Measurements from ENCODE around the gene CPNE9. TPM values are rescaled to one million over a fixed set of nuclear protein-coding genes. Genes with fewer than 3 reads are reported as not detected.

Gene CPNE9
- total RNA-seq, 1 donor from 2014 or later, result not detected

DNA sequence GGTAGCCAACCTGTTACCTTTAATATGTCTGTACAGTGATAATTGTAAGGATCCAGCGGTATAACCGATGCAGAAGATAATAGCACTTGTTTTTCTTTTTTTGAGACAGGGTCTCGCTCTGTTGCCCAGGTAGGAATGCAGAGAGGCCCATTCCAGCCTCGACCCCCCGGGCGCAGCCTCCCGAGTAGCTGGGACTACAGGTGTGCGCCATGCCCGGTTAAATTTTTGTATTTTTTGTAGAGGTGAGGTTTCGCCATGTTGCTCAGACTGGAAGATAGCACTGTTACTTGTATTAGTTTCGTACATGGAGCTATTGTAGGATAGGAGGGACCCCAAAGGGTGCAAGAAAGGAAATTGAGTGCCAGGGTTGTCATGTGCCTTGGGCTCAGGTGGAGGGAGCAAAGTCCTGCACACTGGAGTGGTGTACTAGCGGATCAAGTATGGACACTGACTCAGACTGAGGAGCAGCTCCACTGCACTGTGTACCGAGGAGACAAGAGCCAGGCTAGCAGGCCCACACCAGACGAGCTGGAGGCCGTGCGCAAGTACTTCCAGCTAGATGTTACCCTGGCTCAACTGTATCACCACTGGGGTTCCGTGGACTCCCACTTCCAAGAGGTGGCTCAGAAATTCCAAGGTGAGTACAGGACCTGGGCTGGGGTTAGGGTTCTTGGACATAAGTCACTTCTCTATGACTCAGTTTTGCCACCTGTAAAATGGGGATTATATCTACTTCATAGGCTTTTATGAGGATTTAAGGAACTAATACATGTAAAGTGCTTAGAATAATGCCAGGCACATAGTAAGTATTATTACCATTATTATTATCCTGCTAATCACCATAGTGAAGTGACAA is 47.2 kb downstream of the CPNE9 start:
- peak overlapping the region; percentile 91 for H3K4me3 Mint-ChIP-seq
- no peaks in the 10 kb centered on the region for H3K9me3 Mint-ChIP-seq
- peaks cover 70% of the 10 kb centered on the region for H3K36me3 Mint-ChIP-seq (ENCODE audit: low read depth)
- peaks cover 53% of the 10 kb centered on the region for H3K4me1 Mint-ChIP-seq
- DNase-seq, result peak; percentile 72
- no peaks in the 10 kb centered on the region for H3K27me3 Mint-ChIP-seq
- H3K27ac Mint-ChIP-seq, result peak overlapping the region; percentile 96
- intact Hi-C loops (cut with micrococcal nuclease), result loop anchor here (1.0 to 2.0 kb wide), 5 partner anchors 19 to 182 kb away; partner anchors contain the start of genes BRPF1 and CAMK1

DNA sequence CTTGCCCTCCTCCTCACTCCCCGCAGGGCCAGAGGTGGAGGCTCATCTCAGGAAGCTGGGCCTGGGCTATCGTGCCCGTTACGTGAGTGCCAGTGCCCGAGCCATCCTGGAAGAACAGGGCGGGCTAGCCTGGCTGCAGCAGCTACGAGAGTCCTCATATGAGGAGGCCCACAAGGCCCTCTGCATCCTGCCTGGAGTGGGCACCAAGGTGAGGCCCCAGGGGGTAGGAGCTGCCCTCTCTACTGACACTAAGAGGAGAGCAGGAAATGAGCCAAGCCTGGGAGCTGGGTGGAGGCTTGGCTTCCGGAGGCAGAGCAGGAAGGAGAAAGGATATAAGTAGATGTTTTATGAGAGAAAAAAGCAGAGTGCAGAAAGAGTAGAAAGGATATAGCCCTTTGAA is 51.0 kb downstream of the CPNE9 start:
- intact Hi-C loops (cut with micrococcal nuclease), result no loop called here
- H3K9me3 Mint-ChIP-seq, result no peaks in the 10 kb centered on the region
- peak overlapping the region; percentile 73 for H3K4me3 Mint-ChIP-seq
- DNase-seq, result peak; percentile 69
- H3K4me1 Mint-ChIP-seq, result peaks cover 34% of the 10 kb centered on the region
- peaks cover 65% of the 10 kb centered on the region for H3K36me3 Mint-ChIP-seq (ENCODE audit: low read depth)
- H3K27ac Mint-ChIP-seq, result peak overlapping the region; percentile 86
- no peaks in the 10 kb centered on the region for H3K27me3 Mint-ChIP-seq

- no peaks in the 10 kb centered on the region for H3K9me3 Mint-ChIP-seq
- DNase-seq, result no peak
- no peak overlapping the region for H3K27ac Mint-ChIP-seq
- no peaks in the 10 kb centered on the region for H3K27me3 Mint-ChIP-seq
- H3K4me1 Mint-ChIP-seq, result peaks cover 14% of the 10 kb centered on the region
- H3K4me3 Mint-ChIP-seq, result no peak overlapping the region
- intact Hi-C loops (cut with micrococcal nuclease), result no loop called here
- H3K36me3 Mint-ChIP-seq (ENCODE audit: low read depth), result peaks cover 70% of the 10 kb centered on the region
These were observed 53.8 kb downstream of the CPNE9 start for GRCh38 chr3:9757427-9757826.

GRCh38 chr3:9760779-9761505 is 57.3 kb downstream of the CPNE9 start:
- no peak for DNase-seq
- peaks cover 62% of the 10 kb centered on the region for H3K36me3 Mint-ChIP-seq (ENCODE audit: low read depth)
- H3K4me3 Mint-ChIP-seq, result no peak overlapping the region
- H3K9me3 Mint-ChIP-seq, result no peaks in the 10 kb centered on the region
- no peaks in the 10 kb centered on the region for H3K27me3 Mint-ChIP-seq
- intact Hi-C loops (cut with micrococcal nuclease), result no loop called here
- H3K4me1 Mint-ChIP-seq, result peaks cover 2% of the 10 kb centered on the region
- H3K27ac Mint-ChIP-seq, result no peak overlapping the region

GRCh38 chr3:9761919-9762318 is 58.3 kb downstream of the CPNE9 start:
- Mint-ChIP-seq H3K27ac (no peak overlapping the region), H3K36me3 (ENCODE audit: low read depth) (peaks cover 57% of the 10 kb centered on the region), H3K9me3 (no peaks in the 10 kb centered on the region), H3K4me1 (peaks cover 4% of the 10 kb centered on the region), H3K4me3 (no peak overlapping the region), H3K27me3 (no peaks in the 10 kb centered on the region)
- no peak for DNase-seq
- intact Hi-C loops (cut with micrococcal nuclease), result no loop called here

DNA sequence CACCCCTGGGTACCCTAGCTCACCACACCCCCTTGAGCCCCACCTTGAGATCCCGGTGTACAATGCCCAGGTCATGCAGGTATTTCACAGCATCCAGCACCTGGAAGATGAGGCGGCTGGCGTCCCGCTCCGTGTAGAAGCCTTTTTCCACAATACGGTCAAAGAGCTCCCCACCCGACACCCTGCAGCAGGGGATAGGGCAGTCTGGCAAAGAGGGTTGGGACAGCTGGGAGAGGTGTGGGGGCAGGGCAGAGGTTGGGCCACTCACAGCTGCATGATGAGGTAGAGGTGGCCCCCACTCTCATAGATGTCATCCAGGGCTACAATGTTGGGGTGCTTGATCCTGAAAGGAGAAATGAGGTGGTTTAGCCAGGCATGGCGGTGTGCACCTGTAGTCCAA is 59.2 kb downstream of the CPNE9 start:
- no peaks in the 10 kb centered on the region for H3K27me3 Mint-ChIP-seq
- H3K36me3 Mint-ChIP-seq (ENCODE audit: low read depth), result peaks cover 60% of the 10 kb centered on the region
- no peaks in the 10 kb centered on the region for H3K9me3 Mint-ChIP-seq
- no peak overlapping the region for H3K4me3 Mint-ChIP-seq
- intact Hi-C loops (cut with micrococcal nuclease), result no loop called here
- DNase-seq, result no peak
- peaks cover 12% of the 10 kb centered on the region for H3K4me1 Mint-ChIP-seq
- no peak overlapping the region for H3K27ac Mint-ChIP-seq

- H3K4me3 Mint-ChIP-seq, result no peak overlapping the region
- H3K9me3 Mint-ChIP-seq, result no peaks in the 10 kb centered on the region
- H3K4me1 Mint-ChIP-seq, result peaks cover 37% of the 10 kb centered on the region
- no peak for DNase-seq
- H3K27me3 Mint-ChIP-seq, result no peaks in the 10 kb centered on the region
- intact Hi-C loops (cut with micrococcal nuclease), result no loop called here
- no peak overlapping the region for H3K27ac Mint-ChIP-seq
- H3K36me3 Mint-ChIP-seq (ENCODE audit: low read depth), result peaks cover 45% of the 10 kb centered on the region
These were observed 62.2 kb downstream of the CPNE9 start for GRCh38 chr3:9765865-9766264.

- Mint-ChIP-seq H3K4me1 (peaks cover 40% of the 10 kb centered on the region), H3K4me3 (peak overlapping the region; percentile 82), H3K27ac (peak overlapping the region; percentile 42), H3K27me3 (no peaks in the 10 kb centered on the region), H3K36me3 (ENCODE audit: low read depth) (peaks cover 35% of the 10 kb centered on the region), H3K9me3 (no peaks in the 10 kb centered on the region)
- DNase-seq, result no peak
- intact Hi-C loops (cut with micrococcal nuclease), result no loop called here
These were observed 63.8 kb downstream of the CPNE9 start for GRCh38 chr3:9767418-9767817.

DNA sequence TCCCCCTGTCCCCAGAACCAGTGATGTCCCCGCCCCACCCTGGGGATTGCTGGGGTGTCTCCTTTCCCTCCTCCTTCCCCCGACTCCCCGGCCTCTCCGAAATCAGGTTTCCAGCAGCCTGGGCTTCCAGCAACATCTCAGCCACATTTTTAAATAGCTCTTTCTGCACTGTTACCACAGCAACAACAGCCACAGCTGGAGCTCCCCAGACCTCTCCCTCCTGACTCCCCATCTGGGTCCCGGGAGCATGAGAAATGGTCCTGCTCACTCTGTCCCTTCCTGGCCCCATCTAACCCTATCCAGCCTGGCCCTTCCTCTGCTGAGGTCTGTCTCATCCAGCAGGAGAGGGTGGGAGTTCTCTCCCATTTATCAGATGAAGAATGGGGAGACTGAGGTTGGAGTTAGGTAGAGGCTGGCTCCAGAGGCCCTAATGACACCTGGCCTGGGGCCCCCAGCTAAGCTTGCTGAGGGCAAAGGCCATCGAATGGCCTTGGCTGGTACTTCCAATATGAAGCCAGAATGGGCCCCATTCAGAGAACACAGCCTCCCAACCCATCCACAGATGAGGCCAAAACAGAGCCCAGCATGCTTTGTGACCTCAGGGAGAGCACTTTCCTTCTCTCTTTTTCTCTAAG is 64.6 kb downstream of the CPNE9 start:
- no peaks in the 10 kb centered on the region for H3K9me3 Mint-ChIP-seq
- intact Hi-C loops (cut with micrococcal nuclease), result loop anchor here (2.0 kb wide), 1 partner anchor 35 kb away; no protein-coding TSS in a partner anchor
- peaks cover 30% of the 10 kb centered on the region for H3K36me3 Mint-ChIP-seq (ENCODE audit: low read depth)
- H3K27ac Mint-ChIP-seq, result peak overlapping the region; percentile 75
- no peaks in the 10 kb centered on the region for H3K27me3 Mint-ChIP-seq
- peak overlapping the region; percentile 82 for H3K4me3 Mint-ChIP-seq
- peaks cover 43% of the 10 kb centered on the region for H3K4me1 Mint-ChIP-seq
- DNase-seq, result no peak

DNA sequence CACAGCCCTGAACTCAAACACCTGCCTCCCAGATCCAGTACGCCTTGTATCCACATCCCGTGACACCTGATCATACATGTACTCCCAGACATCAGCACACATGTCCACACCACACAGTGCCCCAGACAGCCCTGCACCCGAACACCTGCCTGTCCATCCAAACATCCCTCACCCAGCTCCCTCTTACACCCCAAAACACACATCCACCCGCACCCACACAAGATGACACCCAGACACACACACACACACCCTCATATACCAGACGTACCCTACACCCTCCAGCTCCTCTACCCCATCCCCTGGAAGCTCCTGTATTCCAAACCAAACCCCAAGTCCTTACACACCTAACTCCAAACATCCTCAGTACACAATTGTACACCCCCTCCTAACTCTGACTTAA is 65.4 kb downstream of the CPNE9 start:
- H3K27ac Mint-ChIP-seq, result peak overlapping the region; percentile 58
- intact Hi-C loops (cut with micrococcal nuclease), result loop anchor here (1.0 to 2.0 kb wide), 3 partner anchors 19 to 36 kb away; partner anchors contain the start of gene ARPC4
- H3K4me1 Mint-ChIP-seq, result peaks cover 43% of the 10 kb centered on the region
- no peaks in the 10 kb centered on the region for H3K27me3 Mint-ChIP-seq
- no peaks in the 10 kb centered on the region for H3K9me3 Mint-ChIP-seq
- DNase-seq, result no peak
- peak overlapping the region; percentile 82 for H3K4me3 Mint-ChIP-seq
- H3K36me3 Mint-ChIP-seq (ENCODE audit: low read depth), result peaks cover 29% of the 10 kb centered on the region

DNA sequence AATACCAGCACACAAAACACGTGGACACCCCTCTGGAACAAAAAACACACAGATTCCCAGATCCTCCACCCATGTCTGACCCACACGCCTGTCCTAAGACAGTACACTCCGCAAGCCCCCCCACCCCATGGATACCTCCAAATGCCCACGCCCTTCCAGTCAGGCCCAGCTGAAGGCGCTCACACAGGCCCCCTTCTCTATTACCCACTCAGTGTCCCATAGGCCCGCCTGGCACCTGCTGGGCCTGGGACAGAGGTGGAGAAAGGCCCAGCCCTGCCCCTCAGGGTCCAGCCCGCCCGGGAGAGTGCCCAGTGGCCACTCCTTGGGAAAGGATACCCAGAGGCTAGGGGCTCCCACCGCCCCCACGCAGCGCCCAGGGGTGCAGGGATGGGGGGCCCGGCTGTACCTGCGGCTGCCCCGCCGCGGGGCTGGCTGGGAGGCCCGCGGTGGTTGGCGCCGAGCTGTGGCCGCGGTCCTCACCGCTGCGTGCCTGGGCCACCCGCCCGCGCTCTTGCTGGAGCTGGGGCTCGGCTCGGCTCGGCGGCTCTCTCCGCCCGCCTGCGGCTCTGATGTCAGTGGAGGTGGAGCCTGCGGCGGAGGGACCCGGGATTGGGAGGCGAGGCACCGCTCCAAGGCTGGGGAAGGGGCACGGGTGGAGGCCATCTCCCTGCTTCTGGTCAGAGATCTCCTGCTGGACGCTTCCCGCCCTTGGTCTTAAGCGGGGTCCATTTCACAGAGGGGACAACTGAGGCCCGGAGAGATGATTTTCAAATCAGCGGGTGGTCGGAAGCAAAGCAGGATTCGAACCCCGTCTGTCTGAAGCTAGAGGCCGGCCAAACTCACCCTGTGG is 66.0 kb downstream of the CPNE9 start, which contains the start of gene CAMK1:
Gene CAMK1, minus strand, starts transcription at position 522 of the 850 bp plus-strand sequence. CDS start 2,198 bp downstream, outside the sequence.
- peak within 1 kb of the TSS; percentile 80 for H3K27ac Mint-ChIP-seq
- intact Hi-C loops (cut with micrococcal nuclease), result loop anchor here (1.0 to 2.0 kb wide), 4 partner anchors 9 to 37 kb away; partner anchors contain the start of gene ARPC4
- peaks cover 28% of the 10 kb centered on the region for H3K36me3 Mint-ChIP-seq (ENCODE audit: low read depth)
- peak; percentile 93 for DNase-seq
- H3K4me1 Mint-ChIP-seq, result peaks cover 43% of the 10 kb centered on the region
- H3K4me3 Mint-ChIP-seq, result peak within 1 kb of the TSS; percentile 82
- no peaks in the 10 kb centered on the region for H3K27me3 Mint-ChIP-seq
- no peaks in the 10 kb centered on the region for H3K9me3 Mint-ChIP-seq

- H3K9me3 Mint-ChIP-seq, result no peaks in the 10 kb centered on the region
- intact Hi-C loops (cut with micrococcal nuclease), result loop anchor here (1.0 kb wide), 1 partner anchor 8 kb away; no protein-coding TSS in a partner anchor
- peaks cover 43% of the 10 kb centered on the region for H3K4me1 Mint-ChIP-seq
- H3K4me3 Mint-ChIP-seq, result peak overlapping the region; percentile 82
- peak overlapping the region; percentile 80 for H3K27ac Mint-ChIP-seq
- DNase-seq, result no peak
- H3K36me3 Mint-ChIP-seq (ENCODE audit: low read depth), result peaks cover 26% of the 10 kb centered on the region
- no peaks in the 10 kb centered on the region for H3K27me3 Mint-ChIP-seq
These were observed 66.7 kb downstream of the CPNE9 start for GRCh38 chr3:9770276-9770812.
